Activated T-cell treated with anti-CD3 and anti-CD28 coated beads, Interleukin-2, amount 50 U/mL, for 24 hours (primary cell): ENCODE data around the gene NDUFS2.

Experiments used
- DNase-seq: peaks from one replicate; pipeline ENCODE4 v3.0.0-alpha.2; 2020
- H3K27ac Mint-ChIP-seq: 2 replicates; pipeline ENCODE4 v1.8.0; 2020; ENCODE audit warnings: mild to moderate bottlenecking, mixed read lengths
- H3K27me3 Mint-ChIP-seq: 2 replicates; pipeline ENCODE4 v1.8.0; 2020; ENCODE audit warnings: mixed read lengths
- H3K36me3 Mint-ChIP-seq: 2 replicates; pipeline ENCODE4 v1.8.0; 2020; ENCODE audit warnings: low read depth, mixed read lengths
- H3K4me1 Mint-ChIP-seq: 2 replicates; pipeline ENCODE4 v1.8.0; 2020; ENCODE audit warnings: low read depth, mixed read lengths
- H3K4me3 Mint-ChIP-seq: 2 replicates; pipeline ENCODE4 v1.8.0; 2020; ENCODE audit warnings: mild to moderate bottlenecking, moderate library complexity, mixed read lengths
- H3K9me3 Mint-ChIP-seq: 2 replicates; pipeline ENCODE4 v1.8.0; 2020; ENCODE audit warnings: mixed read lengths

NDUFS2 gene

GRCh38 chr1:161179698-161180097 is 22.5 kb upstream of the NDUFS2 start:
- Mint-ChIP-seq H3K4me1 (peaks cover 76% of the 10 kb centered on the region), H3K27ac (no peak overlapping the region), H3K27me3 (no peaks in the 10 kb centered on the region), H3K36me3 (peaks cover 29% of the 10 kb centered on the region), H3K4me3 (no peak overlapping the region), H3K9me3 (no peaks in the 10 kb centered on the region)
- DNase-seq = no peak

DNA sequence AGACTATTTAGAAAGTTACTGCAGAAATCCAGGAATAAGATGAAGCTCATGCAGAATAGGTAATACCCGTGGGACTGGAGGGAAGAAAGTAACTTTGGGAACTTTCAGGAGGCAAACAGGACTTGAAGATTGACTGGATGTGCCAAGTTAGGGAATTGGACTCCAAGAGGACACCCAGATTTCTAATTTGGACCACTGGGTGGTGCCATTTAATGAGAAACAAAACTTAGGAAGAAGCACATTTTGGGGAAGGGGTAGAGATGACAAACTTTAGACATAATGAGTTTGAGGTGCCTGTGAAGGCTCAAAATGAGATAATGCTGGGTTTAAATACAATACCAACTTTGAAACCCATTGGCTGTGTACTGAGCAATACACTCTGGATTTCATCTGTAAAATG is 21.5 kb upstream of the NDUFS2 start:
- DNase-seq = no peak
- Mint-ChIP-seq H3K27ac (peak overlapping the region; percentile 35), H3K36me3 (peaks cover 19% of the 10 kb centered on the region), H3K9me3 (no peaks in the 10 kb centered on the region), H3K4me1 (peaks cover 75% of the 10 kb centered on the region), H3K4me3 (no peak overlapping the region), H3K27me3 (no peaks in the 10 kb centered on the region)

DNA sequence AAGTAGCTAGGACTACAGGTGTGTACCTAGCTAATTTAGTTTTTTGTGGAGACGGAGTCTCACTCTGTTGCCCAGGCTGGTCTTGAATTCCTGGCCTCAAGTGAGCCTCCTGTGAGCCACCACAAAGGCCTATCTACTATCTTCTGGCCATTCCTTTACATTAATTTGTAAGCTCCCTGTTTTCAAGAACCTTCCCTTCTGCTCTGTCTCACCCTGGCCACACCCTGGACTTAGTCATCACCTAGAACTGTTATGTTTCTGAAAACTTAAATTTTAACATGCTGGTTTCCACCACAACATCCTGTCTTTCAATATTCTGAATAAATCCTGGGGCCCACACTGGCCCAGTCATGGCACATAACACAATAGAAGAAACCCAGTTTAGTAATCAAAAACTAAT is 20.0 kb upstream of the NDUFS2 start:
- peak overlapping the region; percentile 60 for H3K4me3 Mint-ChIP-seq
- H3K4me1 Mint-ChIP-seq = peaks cover 81% of the 10 kb centered on the region
- H3K36me3 Mint-ChIP-seq = peaks cover 4% of the 10 kb centered on the region
- H3K9me3 Mint-ChIP-seq = peaks cover 3% of the 10 kb centered on the region
- H3K27ac Mint-ChIP-seq = peak overlapping the region; percentile 96
- DNase-seq = peak; percentile 65
- no peaks in the 10 kb centered on the region for H3K27me3 Mint-ChIP-seq

- Mint-ChIP-seq H3K27ac (peak overlapping the region; percentile 96), H3K36me3 (peaks cover 3% of the 10 kb centered on the region), H3K27me3 (no peaks in the 10 kb centered on the region), H3K9me3 (peaks cover 3% of the 10 kb centered on the region), H3K4me3 (peak overlapping the region; percentile 38), H3K4me1 (peaks cover 80% of the 10 kb centered on the region)
- DNase-seq = peak; percentile 71
These were observed 16.9 kb upstream of the NDUFS2 start for GRCh38 chr1:161185282-161185682.

GRCh38 chr1:161185732-161186311 is 16.3 kb upstream of the NDUFS2 start:
- Mint-ChIP-seq H3K4me1 (peaks cover 74% of the 10 kb centered on the region), H3K4me3 (peak overlapping the region; percentile 38), H3K27me3 (no peaks in the 10 kb centered on the region), H3K9me3 (peaks cover 3% of the 10 kb centered on the region), H3K27ac (peak overlapping the region; percentile 96), H3K36me3 (peaks cover 3% of the 10 kb centered on the region)
- DNase-seq = no peak

DNA sequence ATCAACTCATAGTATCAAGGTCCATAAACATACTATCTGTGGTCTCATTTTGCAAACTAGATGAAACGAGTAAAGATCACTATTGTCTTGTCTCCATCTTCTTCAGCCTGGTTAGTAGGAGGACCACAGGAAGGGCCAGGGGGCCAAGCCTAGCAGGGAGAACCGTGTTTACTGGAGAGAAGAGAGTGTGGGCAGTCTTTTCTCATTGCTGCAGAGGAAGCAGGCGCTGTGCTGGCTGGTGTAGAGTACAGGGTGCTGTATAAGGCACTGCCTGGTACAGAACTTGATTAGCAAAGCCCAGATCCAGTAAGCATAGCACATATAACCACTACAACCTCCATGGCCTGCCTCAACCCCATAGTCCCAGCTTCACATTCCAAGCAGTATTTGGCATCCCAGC is 14.9 kb upstream of the NDUFS2 start:
- Mint-ChIP-seq H3K36me3 (no peaks in the 10 kb centered on the region), H3K9me3 (peaks cover 3% of the 10 kb centered on the region), H3K27me3 (no peaks in the 10 kb centered on the region), H3K4me1 (peaks cover 62% of the 10 kb centered on the region), H3K27ac (peak overlapping the region; percentile 96), H3K4me3 (no peak overlapping the region)
- no peak for DNase-seq

GRCh38 chr1:161188381-161188780 is 13.8 kb upstream of the NDUFS2 start:
- Mint-ChIP-seq H3K36me3 (no peaks in the 10 kb centered on the region), H3K4me3 (no peak overlapping the region), H3K27ac (peak overlapping the region; percentile 75)

DNA sequence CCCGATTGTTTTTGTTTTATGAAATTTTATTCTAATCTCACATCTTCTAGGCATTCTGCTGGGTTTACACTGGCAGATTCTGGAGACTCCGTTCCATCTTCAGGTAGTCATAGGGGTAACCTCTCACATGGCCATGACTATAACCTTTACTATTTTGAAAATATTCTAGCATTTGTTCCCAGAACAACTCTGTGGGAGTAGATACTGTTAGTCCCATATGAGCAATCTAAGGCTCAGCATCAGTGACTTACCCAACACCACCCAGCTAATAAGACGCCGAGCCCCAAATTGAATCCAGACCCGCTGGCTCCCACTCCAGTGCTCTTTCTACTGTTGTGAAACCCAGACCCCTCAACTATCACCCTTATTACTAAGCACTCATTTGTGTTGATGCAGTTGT is 13.1 kb upstream of the NDUFS2 start:
- Mint-ChIP-seq H3K36me3 (no peaks in the 10 kb centered on the region), H3K9me3 (peaks cover 3% of the 10 kb centered on the region), H3K4me3 (no peak overlapping the region), H3K27ac (peak overlapping the region; percentile 35), H3K27me3 (no peaks in the 10 kb centered on the region), H3K4me1 (peaks cover 56% of the 10 kb centered on the region)
- no peak for DNase-seq

More at GRCh38 chr1:161188381-161188780, 13.8 kb upstream of the NDUFS2 start:
- Mint-ChIP-seq H3K9me3 (peaks cover 3% of the 10 kb centered on the region), H3K4me1 (peaks cover 63% of the 10 kb centered on the region), H3K27me3 (no peaks in the 10 kb centered on the region)
- DNase-seq = no peak

- H3K36me3 Mint-ChIP-seq = no peaks in the 10 kb centered on the region
- no peak for DNase-seq
- no peak overlapping the region for H3K4me3 Mint-ChIP-seq
- peaks cover under 1% of the 10 kb centered on the region for H3K9me3 Mint-ChIP-seq
- no peak overlapping the region for H3K27ac Mint-ChIP-seq
- peaks cover 50% of the 10 kb centered on the region for H3K4me1 Mint-ChIP-seq
- H3K27me3 Mint-ChIP-seq = no peaks in the 10 kb centered on the region
These were observed 11.1 kb upstream of the NDUFS2 start for GRCh38 chr1:161190962-161191521.

DNA sequence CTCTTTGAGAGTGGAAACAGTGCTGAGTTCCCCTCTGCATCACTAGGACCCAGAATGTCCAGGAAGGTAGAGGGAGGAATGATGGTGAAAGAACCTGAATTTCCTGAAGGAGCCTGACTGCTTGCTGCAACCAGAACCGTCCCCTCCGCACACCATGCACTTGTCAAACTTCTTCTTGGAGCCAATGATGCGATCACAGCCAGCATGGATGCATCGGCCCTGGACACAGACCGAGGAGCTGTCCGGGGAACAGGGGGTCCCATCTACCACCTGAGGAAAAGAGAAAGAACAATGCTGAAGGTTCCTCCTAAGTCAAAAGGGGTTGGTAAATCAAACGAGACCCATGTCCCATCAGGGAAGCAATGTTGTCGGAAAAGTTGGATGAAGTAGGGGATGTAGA is 10.2 kb upstream of the NDUFS2 start:
- Mint-ChIP-seq H3K4me1 (peaks cover 40% of the 10 kb centered on the region), H3K4me3 (no peak overlapping the region), H3K27ac (no peak overlapping the region)

DNA sequence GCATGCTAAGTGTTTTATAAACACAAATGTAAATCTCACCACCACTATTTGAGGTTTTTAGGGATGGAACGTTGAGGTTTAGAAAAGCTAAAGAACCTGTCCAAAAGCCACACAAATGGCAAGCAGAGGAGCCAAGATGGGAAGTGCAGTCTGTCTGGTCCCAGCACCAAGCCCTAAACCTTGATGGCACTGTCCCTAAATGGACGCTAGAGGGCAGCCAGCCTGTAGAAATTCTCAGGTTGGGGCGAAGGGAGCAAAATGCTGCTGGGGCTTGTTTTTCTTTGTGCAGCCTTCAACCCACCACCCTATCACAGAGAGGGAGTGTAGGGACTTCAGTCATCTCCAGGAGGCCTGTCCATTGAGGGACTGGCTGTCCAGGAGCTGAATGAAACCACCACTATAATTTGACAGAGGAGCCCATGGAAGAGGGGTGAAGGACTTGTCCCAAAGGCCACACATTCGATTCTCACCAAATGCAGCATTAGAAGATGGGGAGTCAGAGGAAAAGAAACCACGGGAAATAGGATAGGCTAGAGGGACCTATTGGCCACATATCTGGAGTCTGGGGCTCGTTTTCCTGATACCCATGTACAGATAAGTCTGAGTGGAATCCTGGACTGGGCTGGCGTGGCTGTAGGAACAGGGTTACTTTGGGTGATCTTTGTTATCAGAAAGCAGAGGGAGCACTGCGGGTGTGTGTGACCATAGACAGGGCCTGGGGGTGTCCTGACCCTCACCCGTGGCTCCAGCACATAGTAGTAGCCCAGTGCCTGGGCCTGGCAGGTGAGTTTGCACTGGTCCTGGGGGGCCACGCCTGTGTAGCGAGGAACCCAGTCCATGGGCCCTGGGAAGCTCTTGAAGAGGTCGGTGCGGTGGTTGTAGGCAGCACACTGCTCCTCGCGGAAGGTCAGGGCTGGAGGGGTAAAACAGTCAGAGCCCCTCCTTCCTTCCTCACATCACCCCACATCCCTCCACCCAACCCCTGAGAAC is 9.4 kb upstream of the NDUFS2 start:
- no peak overlapping the region for H3K4me3 Mint-ChIP-seq
- H3K27ac Mint-ChIP-seq = peak overlapping the region; percentile 64

More for the DNA sequence above, 10.2 kb upstream of the NDUFS2 start:
- H3K9me3 Mint-ChIP-seq = no peaks in the 10 kb centered on the region
- no peaks in the 10 kb centered on the region for H3K36me3 Mint-ChIP-seq
- no peak for DNase-seq
- no peaks in the 10 kb centered on the region for H3K27me3 Mint-ChIP-seq

GRCh38 chr1:161193561-161194235 is 8.5 kb upstream of the NDUFS2 start:
- DNase-seq = no peak
- H3K9me3 Mint-ChIP-seq = no peaks in the 10 kb centered on the region
- no peak overlapping the region for H3K4me3 Mint-ChIP-seq
- H3K4me1 Mint-ChIP-seq = peaks cover 28% of the 10 kb centered on the region
- H3K27me3 Mint-ChIP-seq = no peaks in the 10 kb centered on the region
- H3K27ac Mint-ChIP-seq = no peak overlapping the region
- H3K36me3 Mint-ChIP-seq = no peaks in the 10 kb centered on the region

More for the DNA sequence above, 9.4 kb upstream of the NDUFS2 start:
- Mint-ChIP-seq H3K9me3 (no peaks in the 10 kb centered on the region), H3K27me3 (no peaks in the 10 kb centered on the region), H3K4me1 (peaks cover 32% of the 10 kb centered on the region), H3K36me3 (no peaks in the 10 kb centered on the region)
- DNase-seq = peak; percentile 72

GRCh38 chr1:161195171-161195570 is 7.0 kb upstream of the NDUFS2 start:
- H3K36me3 Mint-ChIP-seq = no peaks in the 10 kb centered on the region
- H3K4me1 Mint-ChIP-seq = peaks cover 26% of the 10 kb centered on the region
- peak overlapping the region; percentile 82 for H3K27ac Mint-ChIP-seq
- no peaks in the 10 kb centered on the region for H3K9me3 Mint-ChIP-seq
- DNase-seq = no peak
- no peak overlapping the region for H3K4me3 Mint-ChIP-seq
- H3K27me3 Mint-ChIP-seq = no peaks in the 10 kb centered on the region

DNA sequence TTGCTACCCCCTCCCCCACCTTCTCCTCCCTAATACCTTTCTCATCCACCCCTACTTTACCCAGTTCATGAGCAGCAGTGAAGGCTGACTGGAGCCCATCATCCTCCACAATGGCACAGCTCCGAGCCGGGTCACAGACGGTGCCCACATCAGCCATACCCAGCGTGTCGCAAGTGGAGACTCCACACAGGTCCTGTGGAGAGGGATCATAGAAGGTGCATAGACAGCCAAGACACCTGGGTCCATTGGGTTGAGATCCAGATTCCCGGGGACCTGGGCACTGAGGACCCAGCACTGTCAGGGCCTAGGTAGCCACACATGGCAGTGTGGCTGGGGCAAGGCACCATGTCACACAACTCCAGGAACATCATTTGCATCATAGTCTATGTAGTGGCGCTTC is 6.1 kb upstream of the NDUFS2 start:
- no peak overlapping the region for H3K4me3 Mint-ChIP-seq
- no peak overlapping the region for H3K27ac Mint-ChIP-seq

More for the DNA sequence above, 6.1 kb upstream of the NDUFS2 start:
- no peaks in the 10 kb centered on the region for H3K27me3 Mint-ChIP-seq
- no peaks in the 10 kb centered on the region for H3K9me3 Mint-ChIP-seq
- peaks cover 35% of the 10 kb centered on the region for H3K4me1 Mint-ChIP-seq
- no peaks in the 10 kb centered on the region for H3K36me3 Mint-ChIP-seq
- DNase-seq = no peak
